HG02943 (cell line): ENCODE data around the gene NYAP1.
"Not testable (repeated sequence)": the region's sequence is repeated elsewhere in the genome, so short reads cannot be mapped to it uniquely, and the experiment has no call there.

Experiments used
- ATAC-seq: cut with Tn5 transposase; IDR thresholded peaks from one replicate; pipeline ENCODE4 v1.9.1; 2021; ENCODE audit warnings: mild to moderate bottlenecking, low read depth, moderate library complexity; ENCODE audit not compliant: unreplicated experiment

The NYAP1 gene

DNA sequence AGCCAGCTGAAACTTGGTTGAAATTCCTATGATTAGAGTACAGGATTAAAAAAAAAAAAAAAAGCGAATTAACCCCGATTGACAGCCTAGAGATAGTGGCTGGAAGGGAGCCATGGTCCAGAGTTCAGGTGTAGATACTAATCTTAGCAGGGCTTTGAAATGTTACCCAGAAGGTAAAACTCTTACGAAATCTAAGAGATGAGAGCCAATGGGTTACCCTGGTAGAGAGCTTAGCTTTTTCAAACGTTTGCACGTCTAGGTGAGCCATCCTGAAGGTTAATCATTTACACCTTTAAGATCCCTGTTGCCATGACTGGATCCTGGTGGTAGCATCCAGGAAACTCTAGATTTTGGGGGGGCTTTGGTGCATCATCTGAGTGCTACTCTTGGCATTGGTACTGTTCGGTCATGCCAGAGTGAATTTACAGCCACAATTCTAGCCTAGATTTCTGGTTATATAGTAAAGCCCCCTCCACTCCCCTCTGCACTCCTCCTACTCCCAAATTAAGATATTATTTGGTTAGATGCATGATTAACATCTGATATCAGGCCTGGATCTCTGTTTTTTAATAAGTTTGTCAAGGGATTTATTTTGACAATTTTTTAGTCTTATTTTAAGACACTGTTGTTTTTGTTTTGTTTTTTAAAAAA is 56.5 kb downstream of the NYAP1 start:
- no peak for ATAC-seq

DNA sequence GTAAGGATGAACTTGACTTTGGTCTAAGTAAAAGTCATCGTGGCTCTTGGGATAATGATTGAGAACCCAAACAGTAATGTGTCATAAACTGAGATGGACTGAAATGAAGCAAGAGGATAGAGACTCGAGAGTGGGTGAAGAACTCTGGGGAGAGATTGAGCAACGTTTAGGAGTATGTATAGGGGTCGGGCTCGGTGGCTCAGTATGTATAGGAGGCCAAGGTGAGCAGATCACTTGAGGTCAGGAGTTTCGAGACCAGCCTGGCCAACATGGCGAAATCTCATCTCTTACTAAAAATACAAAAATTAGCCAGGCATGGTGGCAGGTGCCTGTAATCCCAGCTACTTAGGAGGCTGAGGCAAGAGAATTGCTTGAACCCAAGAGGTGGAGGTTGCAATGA is 57.6 kb downstream of the NYAP1 start:
- ATAC-seq = not testable (repeated sequence)

DNA sequence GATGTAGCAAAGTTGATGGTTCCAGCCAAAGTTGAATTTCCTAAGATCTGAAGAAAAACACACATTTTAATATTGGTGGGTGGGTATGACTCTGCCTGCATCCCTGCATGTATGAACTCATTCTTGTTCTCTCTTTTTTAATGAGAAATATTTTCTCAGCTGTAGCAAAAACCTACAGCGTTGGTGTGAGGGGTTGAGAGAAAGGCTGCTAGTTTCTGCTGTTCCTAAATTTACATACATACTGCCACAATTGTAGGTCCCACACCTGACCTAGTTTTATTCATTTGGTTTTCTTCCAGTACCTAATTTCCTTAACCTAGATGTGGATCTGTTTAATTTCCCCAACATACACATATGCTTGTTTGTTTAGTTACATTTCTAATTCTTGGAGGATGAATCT is 59.9 kb downstream of the NYAP1 start:
- ATAC-seq = no peak

DNA sequence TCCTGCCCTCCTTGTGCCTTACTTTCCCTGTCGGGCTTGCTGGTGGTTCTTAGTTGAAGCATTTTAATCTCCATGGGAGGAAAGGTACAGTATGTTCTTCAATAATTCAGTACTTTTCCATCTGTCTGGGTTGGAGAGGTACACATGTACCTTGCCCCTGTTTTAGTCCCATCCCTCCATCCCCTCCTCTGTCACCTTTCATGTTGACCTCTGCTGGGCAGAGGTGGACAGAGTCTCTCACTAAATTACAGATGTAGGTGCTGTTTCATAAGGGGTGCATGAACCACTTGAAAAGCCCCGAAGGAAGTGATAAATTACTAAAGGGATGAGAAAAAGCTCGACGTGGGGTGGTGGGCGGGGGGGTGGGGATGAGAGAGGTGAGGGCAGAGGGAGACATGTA is 60.7 kb downstream of the NYAP1 start:
- ATAC-seq = no peak
